ENCODE measurements around the gene LAX1.
"Not testable (repeated sequence)": the region's sequence is repeated elsewhere in the genome, so short reads cannot be mapped to it uniquely, and the experiment has no call there.

Gene LAX1

DNA sequence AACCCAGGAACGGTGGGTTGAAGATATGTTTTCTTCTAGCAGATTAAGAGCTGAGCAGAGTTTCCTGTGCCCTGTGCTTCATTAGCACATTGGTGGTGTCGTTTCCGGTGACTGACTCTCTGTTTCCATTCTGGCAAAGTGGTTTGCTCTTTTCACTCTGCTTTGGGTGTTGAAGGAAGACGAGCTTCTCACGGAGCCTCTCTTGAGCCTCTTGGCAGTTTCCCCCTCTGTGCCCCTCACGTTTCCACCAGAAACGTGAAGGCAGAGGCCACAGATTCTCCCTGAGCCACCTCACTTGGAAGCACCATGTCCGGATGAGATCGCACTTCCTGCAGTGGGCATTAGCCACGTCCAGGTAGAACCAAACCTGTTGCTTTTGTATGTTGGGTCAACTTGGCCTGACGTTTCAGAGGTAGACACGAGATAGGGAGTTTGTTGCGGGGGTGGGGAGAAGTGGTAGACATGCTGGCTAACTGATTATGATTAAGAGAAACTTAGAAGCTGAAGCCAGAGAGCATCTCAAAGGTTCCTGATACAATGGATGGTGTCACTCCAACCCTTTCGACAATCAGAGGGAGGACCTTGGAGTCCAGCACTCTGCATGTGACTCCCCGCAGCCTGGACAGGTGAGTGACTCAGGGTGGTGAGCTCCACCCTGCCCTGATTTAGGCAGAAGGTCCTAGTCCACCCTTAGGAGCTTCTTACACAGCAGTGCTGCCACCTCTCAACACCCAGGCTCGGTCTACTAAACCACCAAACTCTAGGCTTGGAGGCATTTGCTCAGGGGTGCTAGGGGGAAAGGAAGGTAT, at the start of gene LAX1:
Gene LAX1, plus strand, starts transcription at position 155 of the 809 bp plus-strand sequence. Its CDS starts 383 bp downstream, at position 538.
- no peak for DNase-seq (ENCODE audit: low spot score)

DNA sequence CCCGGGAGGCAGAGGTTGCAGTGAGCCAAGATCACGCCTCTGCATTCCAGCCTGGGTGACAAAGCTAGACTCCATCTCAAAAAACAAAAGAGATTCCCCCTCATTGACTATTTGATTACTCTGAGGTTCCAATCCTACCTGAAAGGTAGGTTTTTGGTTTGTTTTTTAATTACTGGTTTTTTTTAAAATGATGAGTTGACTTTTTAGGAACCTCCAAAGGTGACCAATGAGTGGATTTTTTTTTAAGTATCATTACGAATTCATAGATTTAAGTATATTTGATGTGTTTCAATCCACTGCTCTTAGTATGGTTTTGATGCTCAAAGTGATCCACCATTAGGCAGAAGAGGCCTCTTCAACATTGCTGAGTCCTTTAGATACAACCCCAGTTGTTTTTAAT, 47.9 kb upstream of the LAX1 start:
- DNase-seq (ENCODE audit: low spot score) = no peak

- DNase-seq (ENCODE audit: low spot score) = no peak
Measured at GRCh38 chr1:203720242-203720641, 44.7 kb upstream of the LAX1 start.

GRCh38 chr1:203722909-203723308, 42.1 kb upstream of the LAX1 start:
- no peak for DNase-seq (ENCODE audit: low spot score)

GRCh38 chr1:203726417-203726867, 38.5 kb upstream of the LAX1 start:
- no peak for DNase-seq (ENCODE audit: low spot score)

DNA sequence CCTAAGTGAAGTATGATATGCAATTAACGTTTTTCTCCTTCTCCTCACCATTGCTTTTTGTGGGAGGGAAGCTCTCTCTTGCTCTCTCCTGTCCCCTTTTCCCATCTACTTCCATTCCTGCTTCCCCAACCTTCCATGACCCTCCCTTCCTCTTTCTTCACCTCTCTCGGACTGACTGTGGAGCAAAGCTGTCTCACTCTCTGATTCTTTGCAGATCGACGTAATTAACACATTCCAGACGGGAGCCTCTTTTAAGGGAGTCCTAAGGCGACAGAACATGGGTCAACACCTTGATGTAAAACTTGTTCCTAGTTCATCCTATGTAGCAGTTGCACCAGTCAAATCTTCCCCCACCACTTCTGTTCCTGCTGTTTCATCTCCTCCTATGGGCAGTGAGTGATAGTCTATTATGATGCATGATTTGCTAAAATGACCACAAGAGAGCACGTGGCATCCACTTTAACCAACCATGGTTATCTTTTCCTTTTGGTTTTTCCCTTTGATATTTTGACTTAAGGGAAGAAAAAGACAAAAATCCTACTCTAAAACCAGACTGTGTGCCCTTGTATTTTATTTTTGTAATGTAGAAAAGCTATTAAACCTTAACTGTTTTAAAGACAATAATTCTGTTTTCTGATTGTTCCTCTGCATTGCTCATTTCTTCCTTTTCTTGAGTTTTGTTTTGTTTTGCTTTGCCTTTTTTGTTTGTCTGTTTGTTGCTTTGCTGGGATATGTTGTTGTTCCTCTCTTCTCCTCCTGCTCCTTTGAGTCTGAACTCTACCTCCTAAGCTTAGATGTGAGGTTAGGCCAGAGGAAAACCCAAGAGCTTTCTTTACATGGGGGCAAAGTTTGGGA, 31.7 kb upstream of the LAX1 start:
- DNase-seq (ENCODE audit: low spot score) = no peak

GRCh38 chr1:203742436-203742835, 22.5 kb upstream of the LAX1 start:
- DNase-seq (ENCODE audit: low spot score) = no peak

GRCh38 chr1:203743091-203743571, 21.9 kb upstream of the LAX1 start:
- DNase-seq (ENCODE audit: low spot score) = no peak

DNA sequence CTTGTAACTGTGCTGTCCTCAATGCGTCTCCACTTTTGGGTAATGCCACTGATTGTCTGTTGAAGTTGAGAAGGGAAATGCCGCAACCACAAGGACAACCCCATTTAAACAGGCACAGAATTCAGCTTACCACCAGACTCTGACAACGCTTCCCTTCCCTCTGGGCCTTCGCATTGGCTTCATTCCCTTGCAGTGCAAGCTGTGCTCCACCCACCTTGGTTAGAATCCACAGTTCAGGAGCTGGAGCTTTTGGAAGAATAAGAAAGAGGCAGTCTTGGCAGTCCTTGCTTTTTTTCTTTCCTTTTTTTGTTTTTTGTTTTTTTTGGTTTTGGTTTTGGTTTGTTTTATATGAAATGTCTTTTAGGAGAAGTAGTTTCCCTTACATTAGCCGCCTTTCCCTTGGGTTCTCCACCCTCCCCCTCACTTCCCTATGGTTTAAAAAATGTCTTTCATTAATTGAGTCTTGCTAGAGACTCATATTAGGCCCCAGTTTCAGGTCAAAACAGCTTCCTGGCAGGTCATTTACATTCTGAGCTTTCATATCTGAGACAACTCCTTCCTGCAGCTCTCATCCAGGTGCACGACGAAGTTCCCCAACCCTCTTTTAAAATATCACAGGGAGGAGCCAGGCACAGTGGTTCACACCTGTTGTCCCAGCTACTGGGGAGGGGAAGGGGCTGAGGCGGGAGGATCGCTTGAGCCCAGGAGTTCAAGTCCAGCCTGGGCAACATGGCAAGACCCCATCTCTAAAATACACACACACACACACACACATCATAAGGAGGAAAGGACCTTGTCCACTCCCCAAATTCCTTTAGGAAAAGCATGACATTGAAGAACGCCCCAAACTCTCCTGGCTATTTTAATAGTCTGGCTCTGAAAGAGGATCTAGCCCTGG, 20.7 kb upstream of the LAX1 start:
- no peak for DNase-seq (ENCODE audit: low spot score)

- DNase-seq (ENCODE audit: low spot score) = no peak
Measured at GRCh38 chr1:203746281-203746680, 18.7 kb upstream of the LAX1 start.

DNA sequence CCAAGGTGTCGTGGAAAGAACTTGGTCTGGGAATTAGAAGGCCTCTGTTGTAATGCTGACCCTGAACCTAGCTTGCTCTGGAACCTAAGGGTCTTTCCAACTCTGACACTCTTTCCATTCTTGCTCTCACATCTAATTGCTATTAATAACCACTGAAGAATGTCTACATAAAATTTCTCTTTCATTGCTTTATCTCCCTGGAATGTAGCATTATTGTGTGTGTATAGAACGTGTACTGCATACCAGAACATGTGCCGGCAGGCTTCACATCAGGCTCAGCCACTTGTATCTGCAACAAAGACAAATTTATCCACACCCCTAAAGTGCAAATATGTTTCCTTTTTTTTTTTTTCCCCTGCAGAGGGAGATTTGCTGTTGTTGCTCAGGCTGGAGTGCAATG, 13.9 kb upstream of the LAX1 start:
- DNase-seq (ENCODE audit: low spot score) = no peak

- not testable (repeated sequence) for DNase-seq (ENCODE audit: low spot score)
Measured at GRCh38 chr1:203751618-203752361, 13.2 kb upstream of the LAX1 start.

GRCh38 chr1:203754455-203754864, 10.5 kb upstream of the LAX1 start:
- no peak for DNase-seq (ENCODE audit: low spot score)

DNA sequence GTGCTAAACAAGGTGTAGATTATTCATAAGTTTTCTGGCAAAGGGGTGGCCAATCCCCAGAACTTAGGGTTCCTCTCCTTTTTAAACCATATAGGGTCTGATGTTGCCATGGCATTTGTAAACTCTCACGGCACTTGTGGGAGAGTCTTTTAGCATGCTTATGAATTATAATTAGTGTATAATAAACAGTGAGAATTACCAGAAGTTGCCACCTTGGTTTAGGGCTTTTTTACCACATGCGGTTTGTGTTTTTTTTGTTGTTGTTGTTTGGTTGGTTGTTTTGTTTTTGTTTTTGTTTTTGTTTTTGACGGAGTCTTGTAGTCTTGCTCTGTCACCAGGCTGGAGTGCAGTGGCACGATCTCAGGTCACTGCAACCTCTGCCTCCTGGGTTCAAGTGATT, 8.9 kb upstream of the LAX1 start:
- no peak for DNase-seq (ENCODE audit: low spot score)

- DNase-seq (ENCODE audit: low spot score) = not testable (repeated sequence)
Measured at GRCh38 chr1:203758749-203759148, 6.2 kb upstream of the LAX1 start.

- no peak for DNase-seq (ENCODE audit: low spot score)
Measured at GRCh38 chr1:203760506-203760905, 4.5 kb upstream of the LAX1 start.

- not testable (repeated sequence) for DNase-seq (ENCODE audit: low spot score)
Measured at GRCh38 chr1:203761958-203762357, 3.0 kb upstream of the LAX1 start.

DNA sequence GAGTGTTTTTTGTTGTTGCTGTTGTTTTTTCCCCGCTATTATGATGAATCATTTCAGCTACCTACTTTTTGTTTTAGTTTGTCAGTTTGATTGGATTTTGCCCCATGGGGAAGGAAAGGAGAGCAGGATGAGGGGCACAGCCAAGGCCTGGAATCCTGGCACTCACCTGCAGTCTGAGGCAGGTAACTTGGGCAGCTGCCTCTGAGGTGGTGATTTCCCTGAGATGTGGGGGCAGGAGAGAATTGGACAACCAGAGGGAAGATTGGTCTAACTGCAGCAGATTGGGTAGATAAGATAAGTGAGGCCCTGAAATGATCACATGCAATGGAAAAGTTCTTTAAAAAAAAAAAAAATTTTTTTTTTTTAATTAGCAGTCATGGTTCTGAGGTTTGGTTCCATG, 1.5 kb upstream of the LAX1 start:
- DNase-seq (ENCODE audit: low spot score) = no peak

DNA sequence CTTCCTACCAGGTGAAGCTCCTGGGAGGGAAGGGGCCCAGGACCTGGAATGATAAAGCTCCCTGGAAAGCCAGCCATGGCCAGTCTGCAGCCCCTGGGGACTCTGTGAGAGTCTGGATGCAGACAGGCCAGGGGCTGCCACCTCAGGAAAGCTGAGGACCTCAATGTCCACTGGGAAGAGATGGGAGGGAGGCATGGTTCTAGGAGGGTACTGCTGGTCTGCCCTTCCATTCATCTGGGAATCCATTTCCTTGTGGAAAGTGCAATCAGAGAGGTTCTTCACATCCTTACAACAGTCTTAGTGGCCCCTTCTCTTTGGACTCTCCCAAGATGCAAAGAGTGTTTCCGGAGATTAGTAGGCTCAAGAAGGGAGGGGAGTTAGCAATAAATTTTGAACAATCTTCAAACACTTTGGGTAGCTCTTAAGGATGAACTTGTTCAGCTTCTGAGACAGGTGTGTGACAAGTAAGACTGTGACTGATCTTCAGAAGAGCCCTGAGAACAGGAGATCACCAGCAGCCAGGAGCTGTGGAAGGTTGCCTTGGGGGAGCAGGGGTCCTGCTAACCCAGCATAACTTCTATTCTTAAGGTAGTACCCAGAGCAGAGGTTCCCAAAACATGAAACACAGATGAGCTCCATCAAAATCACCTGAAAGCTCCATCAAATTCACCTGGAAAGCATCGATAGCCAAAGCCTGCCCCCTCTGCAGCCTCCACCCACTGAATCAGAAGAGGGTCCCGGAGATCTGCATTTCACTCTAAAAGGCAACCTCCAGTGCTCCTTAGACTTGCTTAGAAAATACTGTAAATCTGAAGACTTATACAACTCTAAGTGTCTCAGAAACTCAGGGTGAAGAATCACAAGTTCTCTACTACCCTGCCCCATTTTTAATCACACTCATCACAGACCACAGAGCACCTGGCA, 616 bp upstream of the LAX1 start:
- no peak for DNase-seq (ENCODE audit: low spot score)

- peak; percentile 19 for DNase-seq (ENCODE audit: low spot score)
Measured at GRCh38 chr1:203768256-203768655, 3.3 kb downstream of the LAX1 start.

Data from LoVo (cell line).